Measurements from ENCODE around the gene STRA6.

Gene STRA6

GRCh38 chr15:74234598-74234875, 31.9 kb upstream of the STRA6 start:
- no peak overlapping the region for H3K4me3 ChIP-seq (ENCODE audit: low read depth, low read length)
- TF ChIP-seq CTCF (IDR thresholded peaks at IDR 0.05; ENCODE audit: insufficient read depth, low read depth, low read length, missing control alignments): no peak
- no peak for DNase-seq (ENCODE audit: low read depth)

GRCh38 chr15:74233851-74234597, 31.4 kb upstream of the STRA6 start:
- no peak for TF ChIP-seq CTCF (IDR thresholded peaks at IDR 0.05; ENCODE audit: insufficient read depth, low read depth, low read length, missing control alignments)
- DNase-seq (ENCODE audit: low read depth): no peak
- no peak overlapping the region for H3K4me3 ChIP-seq (ENCODE audit: low read depth, low read length)

- no peak for DNase-seq (ENCODE audit: low read depth)
- no peak overlapping the region for H3K4me3 ChIP-seq (ENCODE audit: low read depth, low read length)
- no peak for TF ChIP-seq CTCF (IDR thresholded peaks at IDR 0.05; ENCODE audit: insufficient read depth, low read depth, low read length, missing control alignments)
Measured at GRCh38 chr15:74233373-74233772, 30.8 kb upstream of the STRA6 start.

GRCh38 chr15:74231475-74231874, 28.9 kb upstream of the STRA6 start:
- DNase-seq (ENCODE audit: low read depth): no peak
- H3K4me3 ChIP-seq (ENCODE audit: low read depth, low read length): no peak overlapping the region
- no peak for TF ChIP-seq CTCF (IDR thresholded peaks at IDR 0.05; ENCODE audit: insufficient read depth, low read depth, low read length, missing control alignments)

GRCh38 chr15:74229686-74230085, 27.1 kb upstream of the STRA6 start:
- TF ChIP-seq CTCF (IDR thresholded peaks at IDR 0.05; ENCODE audit: insufficient read depth, low read depth, low read length, missing control alignments): no peak
- no peak overlapping the region for H3K4me3 ChIP-seq (ENCODE audit: low read depth, low read length)
- no peak for DNase-seq (ENCODE audit: low read depth)

GRCh38 chr15:74228723-74229081, 26.1 kb upstream of the STRA6 start:
- no peak for DNase-seq (ENCODE audit: low read depth)
- no peak overlapping the region for H3K4me3 ChIP-seq (ENCODE audit: low read depth, low read length)
- no peak for TF ChIP-seq CTCF (IDR thresholded peaks at IDR 0.05; ENCODE audit: insufficient read depth, low read depth, low read length, missing control alignments)

Measured in GM12865 (cell line).